Natural killer cell treated with Interleukin-12 subunit alpha and Interleukin-12 subunit beta and Interleukin-15 and Interleukin-18, amount 100 ng/mL, for 72 hours (primary cell): ENCODE data around the gene RAP1GAP2. TPM values are rescaled to one million over a fixed set of nuclear protein-coding genes. Genes with fewer than 3 reads are reported as not detected.
"Not testable (repeated sequence)": the region's sequence is repeated elsewhere in the genome, so short reads cannot be mapped to it uniquely, and the experiment has no call there.

Experiments
- ATAC-seq, 2 donors: fragments of 150-1000 bp; cut with Tn5 transposase in 1 of 2; sonication (Bioruptor Pico), chemical (Tn5 transposase) in 1 of 2; 2 replicates each; pipeline ENCODE4 v1.10.0; 2021
- DNase-seq: peaks from one replicate; pipeline ENCODE4 v3.0.0; 2022; ENCODE audit warnings: low spot score
- H3K27ac Mint-ChIP-seq, 2 donors: 1 replicate in 1 of 2; 2 replicates in 1 of 2; pipeline ENCODE4 v1.8.0; 2022; ENCODE audit warnings: mixed read lengths in 2 of 2, mild to moderate bottlenecking in 1 of 2, moderate library complexity in 1 of 2
- H3K27me3 Mint-ChIP-seq, 2 donors: 1 replicate in 1 of 2; 2 replicates in 1 of 2; pipeline ENCODE4 v1.8.0; 2022; ENCODE audit warnings: mixed read lengths in 2 of 2
- H3K36me3 Mint-ChIP-seq: one replicate; pipeline ENCODE4 v1.8.0; 2022; ENCODE audit warnings: mixed read lengths
- H3K4me1 Mint-ChIP-seq, 2 donors: 1 replicate in 1 of 2; 2 replicates in 1 of 2; pipeline ENCODE4 v1.8.0; 2022; ENCODE audit warnings: low read depth in 2 of 2, mixed read lengths in 2 of 2, mild to moderate bottlenecking in 1 of 2
- H3K4me3 Mint-ChIP-seq: one replicate; pipeline ENCODE4 v1.8.0; 2022; ENCODE audit warnings: mixed read lengths
- H3K9me3 Mint-ChIP-seq: 2 replicates; pipeline ENCODE4 v1.8.0; 2022; ENCODE audit warnings: mixed read lengths
- total RNA-seq, 2 donors: library from RNA; stranded (reverse); gene quantifications; one replicate each; pipeline ENCODE4 v1.2.3, GENCODE V29; 2022

Gene RAP1GAP2
- total RNA-seq, 2 donors from 2014 or later = 7.7 to 14.5 TPM

DNA sequence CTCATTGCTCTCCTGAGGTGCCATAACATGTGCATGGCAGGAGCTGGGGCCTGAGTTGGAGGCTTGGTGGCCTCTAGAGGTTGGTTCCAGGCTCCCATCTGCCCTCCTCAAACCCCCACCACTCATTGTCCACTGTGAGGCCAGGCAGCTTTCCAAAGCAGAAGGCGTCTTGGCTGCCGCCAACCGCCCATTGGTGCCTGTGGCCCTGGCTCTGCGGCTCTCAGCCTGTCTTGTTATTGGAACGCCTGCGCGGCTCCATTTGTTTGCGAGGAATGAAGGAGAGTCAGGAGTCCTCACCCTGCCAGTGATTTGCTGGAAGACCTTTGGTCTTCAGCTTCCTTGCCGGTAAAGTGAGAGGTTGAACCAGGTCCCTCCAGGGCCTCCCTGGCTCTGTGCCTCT, 223.5 kb downstream of the RAP1GAP2 start:
- H3K9me3 Mint-ChIP-seq = peaks cover 9% of the 10 kb centered on the region
- DNase-seq (peak; percentile 12), ATAC-seq (no peak)
- no peak overlapping the region for H3K27ac Mint-ChIP-seq
- H3K36me3 Mint-ChIP-seq = peaks cover 26% of the 10 kb centered on the region
- H3K4me3 Mint-ChIP-seq = no peak overlapping the region
- H3K4me1 Mint-ChIP-seq = peaks cover 15% of the 10 kb centered on the region in 2 donors
- no peaks in the 10 kb centered on the region for H3K27me3 Mint-ChIP-seq

GRCh38 chr17:3020381-3020780, 224.1 kb downstream of the RAP1GAP2 start:
- no peak overlapping the region for H3K27ac Mint-ChIP-seq
- no peak for ATAC-seq
- H3K27me3 Mint-ChIP-seq = no peaks in the 10 kb centered on the region
- peaks cover 15% of the 10 kb centered on the region in 2 donors for H3K4me1 Mint-ChIP-seq
- peaks cover 9% of the 10 kb centered on the region for H3K9me3 Mint-ChIP-seq
- H3K4me3 Mint-ChIP-seq = no peak overlapping the region
- DNase-seq = peak; percentile 23
- peaks cover 26% of the 10 kb centered on the region for H3K36me3 Mint-ChIP-seq

DNA sequence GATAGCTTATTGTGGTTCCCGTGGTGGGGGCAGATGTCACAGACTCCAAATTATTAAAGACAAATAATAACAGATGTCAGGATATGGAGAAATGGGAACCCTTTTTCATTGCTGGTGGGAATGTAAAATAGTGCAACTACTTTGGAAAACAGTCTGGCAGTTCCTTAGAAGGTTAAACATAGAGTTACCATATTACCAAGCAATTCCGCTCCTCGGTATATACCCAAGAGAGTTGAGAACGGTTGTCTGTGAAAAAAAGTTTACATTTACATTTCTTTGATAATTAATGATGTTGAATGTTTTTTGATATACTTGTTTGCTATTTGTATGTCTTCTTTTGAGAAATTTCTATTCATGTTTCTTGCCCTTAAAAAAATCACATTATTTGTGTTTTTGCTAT, 226.0 kb downstream of the RAP1GAP2 start:
- ATAC-seq (no peak), DNase-seq (no peak)
- Mint-ChIP-seq H3K9me3 (peaks cover 9% of the 10 kb centered on the region), H3K4me3 (no peak overlapping the region), H3K36me3 (peaks cover 26% of the 10 kb centered on the region), H3K27ac (peak overlapping the region in 1 of 2 donors; percentile 28), H3K27me3 (no peaks in the 10 kb centered on the region), H3K4me1 (peaks cover 15 to 18% of the 10 kb centered on the region in 2 donors)

- peaks cover 9% of the 10 kb centered on the region for H3K9me3 Mint-ChIP-seq
- DNase-seq (no peak), ATAC-seq (no peak)
- no peaks in the 10 kb centered on the region for H3K27me3 Mint-ChIP-seq
- no peak overlapping the region for H3K27ac Mint-ChIP-seq
- H3K4me1 Mint-ChIP-seq = peaks cover 15 to 20% of the 10 kb centered on the region in 2 donors
- H3K36me3 Mint-ChIP-seq = peaks cover 30% of the 10 kb centered on the region
- H3K4me3 Mint-ChIP-seq = no peak overlapping the region
Measured at GRCh38 chr17:3024346-3024745, 228.1 kb downstream of the RAP1GAP2 start.

- DNase-seq (peak; percentile 52), ATAC-seq (no peak)
- Mint-ChIP-seq H3K4me3 (no peak overlapping the region), H3K27ac (no peak overlapping the region), H3K36me3 (peaks cover 30% of the 10 kb centered on the region), H3K27me3 (no peaks in the 10 kb centered on the region), H3K4me1 (peaks cover 15 to 20% of the 10 kb centered on the region in 2 donors), H3K9me3 (peaks cover 9% of the 10 kb centered on the region)
Measured at GRCh38 chr17:3025421-3026124, 229.3 kb downstream of the RAP1GAP2 start.

DNA sequence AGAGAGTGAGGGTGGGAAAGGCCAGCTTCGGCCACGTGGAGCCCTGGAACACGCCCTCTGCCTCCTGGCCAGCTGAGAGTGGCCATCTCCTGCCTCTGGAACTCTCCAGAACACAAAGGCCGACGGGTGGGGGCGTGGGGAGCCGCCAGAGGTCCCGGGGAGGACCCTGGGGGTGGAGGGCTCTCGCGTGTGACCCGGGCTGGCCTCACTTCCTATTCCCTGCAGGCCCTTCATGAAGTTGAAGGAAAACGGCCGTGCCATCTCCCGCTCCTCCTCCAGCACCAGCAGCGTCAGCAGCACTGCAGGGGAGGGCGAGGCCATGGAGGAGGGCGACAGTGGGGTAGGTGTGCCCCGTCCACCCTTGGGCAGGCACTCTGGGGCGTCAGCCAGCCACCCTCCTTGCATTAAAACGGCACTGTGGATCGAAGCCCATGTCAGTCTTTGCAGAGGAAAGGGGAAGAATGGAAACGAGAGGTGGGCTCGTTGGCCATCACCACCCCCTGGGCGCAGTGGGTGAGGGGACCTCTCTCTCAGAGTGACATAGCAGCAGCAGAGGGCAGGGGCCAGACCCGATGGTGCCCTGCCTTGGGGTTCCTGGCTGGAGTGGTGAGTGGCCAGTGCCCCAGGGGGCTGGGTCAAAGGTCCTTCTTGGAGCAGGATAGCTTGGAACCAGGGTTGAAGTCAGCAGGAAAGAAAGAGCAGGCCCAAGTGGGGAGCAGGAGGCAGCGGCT, 230.1 kb downstream of the RAP1GAP2 start:
- H3K27me3 Mint-ChIP-seq = no peaks in the 10 kb centered on the region
- peaks cover 15 to 20% of the 10 kb centered on the region in 2 donors for H3K4me1 Mint-ChIP-seq
- DNase-seq = peak; percentile 44
- ATAC-seq = no peak
- H3K9me3 Mint-ChIP-seq = peaks cover 9% of the 10 kb centered on the region
- H3K36me3 Mint-ChIP-seq = peaks cover 23% of the 10 kb centered on the region
- no peak overlapping the region for H3K27ac Mint-ChIP-seq
- no peak overlapping the region for H3K4me3 Mint-ChIP-seq

- Mint-ChIP-seq H3K4me3 (no peak overlapping the region), H3K36me3 (peaks cover 22% of the 10 kb centered on the region), H3K4me1 (peaks cover 15 to 17% of the 10 kb centered on the region in 2 donors), H3K27ac (no peak overlapping the region), H3K27me3 (no peaks in the 10 kb centered on the region), H3K9me3 (peaks cover 9% of the 10 kb centered on the region)
- DNase-seq (no peak), ATAC-seq (no peak)
Measured at GRCh38 chr17:3026856-3027751, 230.9 kb downstream of the RAP1GAP2 start.

GRCh38 chr17:3027786-3028532, 231.7 kb downstream of the RAP1GAP2 start:
- peaks cover 3% of the 10 kb centered on the region for H3K9me3 Mint-ChIP-seq
- H3K36me3 Mint-ChIP-seq = peaks cover 14% of the 10 kb centered on the region
- H3K4me1 Mint-ChIP-seq = peaks cover 9 to 11% of the 10 kb centered on the region in 2 donors
- peak overlapping the region in 1 of 2 donors; percentile 48 for H3K27ac Mint-ChIP-seq
- DNase-seq (no peak), ATAC-seq (no peak)
- no peak overlapping the region for H3K4me3 Mint-ChIP-seq
- no peaks in the 10 kb centered on the region for H3K27me3 Mint-ChIP-seq

GRCh38 chr17:3029213-3029913, 233.1 kb downstream of the RAP1GAP2 start:
- DNase-seq = no peak
- ATAC-seq = no peak
- Mint-ChIP-seq H3K27ac (no peak overlapping the region), H3K27me3 (no peaks in the 10 kb centered on the region), H3K4me3 (no peak overlapping the region), H3K9me3 (no peaks in the 10 kb centered on the region), H3K36me3 (peaks cover 4% of the 10 kb centered on the region), H3K4me1 (peaks cover 0 to 5% of the 10 kb centered on the region in 2 donors)

GRCh38 chr17:3030096-3030495, 233.9 kb downstream of the RAP1GAP2 start:
- Mint-ChIP-seq H3K27me3 (no peaks in the 10 kb centered on the region), H3K4me3 (no peak overlapping the region), H3K36me3 (peaks cover 4% of the 10 kb centered on the region), H3K4me1 (peaks cover 0 to 5% of the 10 kb centered on the region in 2 donors), H3K27ac (no peak overlapping the region), H3K9me3 (no peaks in the 10 kb centered on the region)
- ATAC-seq (no peak), DNase-seq (no peak)

DNA sequence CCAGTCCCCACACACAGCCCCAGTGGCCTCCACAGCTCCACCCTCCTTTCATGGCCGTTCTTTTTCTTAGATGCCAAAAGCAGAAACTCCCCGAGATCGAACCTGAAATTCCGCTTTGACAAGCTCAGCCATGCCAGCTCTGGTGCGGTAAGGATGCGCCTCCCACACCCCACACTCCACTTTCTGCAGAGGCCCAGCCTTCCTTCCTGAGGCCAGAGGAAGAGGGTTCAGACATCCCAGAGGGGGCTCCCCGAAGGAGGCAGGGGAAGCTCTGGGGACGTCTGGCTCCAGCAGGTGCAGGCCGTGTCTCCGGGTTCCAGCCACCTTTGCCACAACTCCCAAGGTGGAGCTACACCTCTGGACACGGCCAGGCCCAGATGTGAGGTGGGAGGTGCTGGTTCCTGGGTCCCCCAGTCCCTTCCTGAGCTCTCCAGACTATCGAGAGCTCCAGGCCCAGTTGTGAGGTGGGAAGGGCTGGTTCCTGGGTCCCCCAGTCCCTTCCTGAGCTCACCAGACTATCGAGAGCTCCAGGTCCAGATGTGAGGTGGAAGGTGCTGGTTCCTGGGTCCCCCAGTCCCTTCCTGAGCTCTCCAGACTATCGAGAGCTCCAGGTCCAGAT, 234.7 kb downstream of the RAP1GAP2 start:
- H3K4me1 Mint-ChIP-seq, DNase-seq, H3K36me3 Mint-ChIP-seq, ATAC-seq, H3K27ac Mint-ChIP-seq, H3K27me3 Mint-ChIP-seq, H3K9me3 Mint-ChIP-seq, H3K4me3 Mint-ChIP-seq: not testable (repeated sequence)
